ENCODE results near the gene ANAPC2. TPM values are rescaled to one million over a fixed set of nuclear protein-coding genes. Genes with fewer than 3 reads are reported as not detected.

ANAPC2 gene
- total RNA-seq, 1 experiment from 2014 or later: 16.8 TPM

- Histone ChIP-seq H3K27me3 (ENCODE audit: low read length) (no peaks in the 10 kb centered on the region), H3K9ac (ENCODE audit: low read length) (no peak overlapping the region), H3K4me1 (ENCODE audit: low read length) (no peaks in the 10 kb centered on the region), H2AFZ (ENCODE audit: low read length) (no peak overlapping the region), H3K36me3 (ENCODE audit: insufficient read depth, low read length) (no peaks in the 10 kb centered on the region), H3K4me2 (ENCODE audit: low read depth, low read length, poor library complexity, severe bottlenecking) (no peak overlapping the region), H4K20me1 (ENCODE audit: insufficient read depth, low read depth, low read length) (0 out of 2 replicates have a peak, but pooled peaks cover 2% of the 10 kb centered on the region), H3K4me3 (ENCODE audit: low read length) (no peak overlapping the region), H3K79me2 (ENCODE audit: low read length) (no peaks in the 10 kb centered on the region), H3K9me3 (ENCODE audit: low read length) (no peaks in the 10 kb centered on the region), H3K27ac (ENCODE audit: low read length) (no peak overlapping the region), H3K9me2 (replicated peaks; ENCODE audit: insufficient read depth, low read length) (no peaks in the 10 kb centered on the region)
- DNase-seq: no peak
These were observed 26.5 kb downstream of the ANAPC2 start for GRCh38 chr9:137161558-137162486.

GRCh38 chr9:137160716-137161557 lies 27.4 kb downstream of the ANAPC2 start:
- Histone ChIP-seq H3K79me2 (ENCODE audit: low read length) (no peaks in the 10 kb centered on the region), H2AFZ (ENCODE audit: low read length) (no peak overlapping the region), H3K9me2 (replicated peaks; ENCODE audit: insufficient read depth, low read length) (no peaks in the 10 kb centered on the region), H3K4me3 (ENCODE audit: low read length) (no peak overlapping the region), H3K4me1 (ENCODE audit: low read length) (no peaks in the 10 kb centered on the region), H3K4me2 (ENCODE audit: low read depth, low read length, poor library complexity, severe bottlenecking) (no peak overlapping the region), H3K36me3 (ENCODE audit: insufficient read depth, low read length) (no peaks in the 10 kb centered on the region), H3K27ac (ENCODE audit: low read length) (no peak overlapping the region), H4K20me1 (ENCODE audit: insufficient read depth, low read depth, low read length) (0 out of 2 replicates have a peak, but pooled peaks cover 2% of the 10 kb centered on the region), H3K27me3 (ENCODE audit: low read length) (no peaks in the 10 kb centered on the region), H3K9ac (ENCODE audit: low read length) (no peak overlapping the region), H3K9me3 (ENCODE audit: low read length) (no peaks in the 10 kb centered on the region)
- DNase-seq: no peak

GRCh38 chr9:137160054-137160425 lies 28.3 kb downstream of the ANAPC2 start:
- H3K79me2 ChIP-seq (ENCODE audit: low read length): no peaks in the 10 kb centered on the region
- no peak overlapping the region for H3K4me3 ChIP-seq (ENCODE audit: low read length)
- H3K36me3 ChIP-seq (ENCODE audit: insufficient read depth, low read length): no peaks in the 10 kb centered on the region
- H3K27ac ChIP-seq (ENCODE audit: low read length): no peak overlapping the region
- H3K27me3 ChIP-seq (ENCODE audit: low read length): no peaks in the 10 kb centered on the region
- no peak overlapping the region for H2AFZ ChIP-seq (ENCODE audit: low read length)
- no peak for DNase-seq
- H3K9me2 ChIP-seq (replicated peaks; ENCODE audit: insufficient read depth, low read length): no peaks in the 10 kb centered on the region
- 0 out of 2 replicates have a peak, but pooled peaks cover 2% of the 10 kb centered on the region for H4K20me1 ChIP-seq (ENCODE audit: insufficient read depth, low read depth, low read length)
- H3K4me1 ChIP-seq (ENCODE audit: low read length): no peaks in the 10 kb centered on the region
- H3K4me2 ChIP-seq (ENCODE audit: low read depth, low read length, poor library complexity, severe bottlenecking): no peak overlapping the region
- H3K9ac ChIP-seq (ENCODE audit: low read length): no peak overlapping the region
- no peaks in the 10 kb centered on the region for H3K9me3 ChIP-seq (ENCODE audit: low read length)

GRCh38 chr9:137159105-137160053 lies 29.0 kb downstream of the ANAPC2 start:
- no peak overlapping the region for H2AFZ ChIP-seq (ENCODE audit: low read length)
- H3K9ac ChIP-seq (ENCODE audit: low read length): no peak overlapping the region
- no peak overlapping the region for H3K4me2 ChIP-seq (ENCODE audit: low read depth, low read length, poor library complexity, severe bottlenecking)
- H3K4me1 ChIP-seq (ENCODE audit: low read length): no peaks in the 10 kb centered on the region
- H3K27me3 ChIP-seq (ENCODE audit: low read length): no peaks in the 10 kb centered on the region
- DNase-seq: no peak
- H4K20me1 ChIP-seq (ENCODE audit: insufficient read depth, low read depth, low read length): 0 out of 2 replicates have a peak, but pooled peaks cover 2% of the 10 kb centered on the region
- H3K79me2 ChIP-seq (ENCODE audit: low read length): no peaks in the 10 kb centered on the region
- no peaks in the 10 kb centered on the region for H3K36me3 ChIP-seq (ENCODE audit: insufficient read depth, low read length)
- H3K27ac ChIP-seq (ENCODE audit: low read length): no peak overlapping the region
- no peak overlapping the region for H3K4me3 ChIP-seq (ENCODE audit: low read length)
- H3K9me2 ChIP-seq (replicated peaks; ENCODE audit: insufficient read depth, low read length): no peaks in the 10 kb centered on the region
- H3K9me3 ChIP-seq (ENCODE audit: low read length): no peaks in the 10 kb centered on the region

- H3K36me3 ChIP-seq (ENCODE audit: insufficient read depth, low read length): no peaks in the 10 kb centered on the region
- H3K4me1 ChIP-seq (ENCODE audit: low read length): no peaks in the 10 kb centered on the region
- DNase-seq: no peak
- no peaks in the 10 kb centered on the region for H3K79me2 ChIP-seq (ENCODE audit: low read length)
- no peaks in the 10 kb centered on the region for H3K9me3 ChIP-seq (ENCODE audit: low read length)
- no peak overlapping the region for H3K9ac ChIP-seq (ENCODE audit: low read length)
- H3K27ac ChIP-seq (ENCODE audit: low read length): no peak overlapping the region
- H4K20me1 ChIP-seq (ENCODE audit: insufficient read depth, low read depth, low read length): 0 out of 2 replicates have a peak, but pooled peaks cover 2% of the 10 kb centered on the region
- no peak overlapping the region for H3K4me2 ChIP-seq (ENCODE audit: low read depth, low read length, poor library complexity, severe bottlenecking)
- no peak overlapping the region for H3K4me3 ChIP-seq (ENCODE audit: low read length)
- no peak overlapping the region for H2AFZ ChIP-seq (ENCODE audit: low read length)
- H3K9me2 ChIP-seq (replicated peaks; ENCODE audit: insufficient read depth, low read length): no peaks in the 10 kb centered on the region
- H3K27me3 ChIP-seq (ENCODE audit: low read length): no peaks in the 10 kb centered on the region
These were observed 29.7 kb downstream of the ANAPC2 start for GRCh38 chr9:137158625-137159024.

- H3K9me2 ChIP-seq (replicated peaks; ENCODE audit: insufficient read depth, low read length): no peaks in the 10 kb centered on the region
- H3K4me3 ChIP-seq (ENCODE audit: low read length): no peak overlapping the region
- DNase-seq: no peak
- H3K4me2 ChIP-seq (ENCODE audit: low read depth, low read length, poor library complexity, severe bottlenecking): no peak overlapping the region
- H2AFZ ChIP-seq (ENCODE audit: low read length): no peak overlapping the region
- no peak overlapping the region for H3K9ac ChIP-seq (ENCODE audit: low read length)
- no peaks in the 10 kb centered on the region for H3K4me1 ChIP-seq (ENCODE audit: low read length)
- 0 out of 2 replicates have a peak, but pooled peaks cover 2% of the 10 kb centered on the region for H4K20me1 ChIP-seq (ENCODE audit: insufficient read depth, low read depth, low read length)
- no peaks in the 10 kb centered on the region for H3K36me3 ChIP-seq (ENCODE audit: insufficient read depth, low read length)
- H3K9me3 ChIP-seq (ENCODE audit: low read length): no peaks in the 10 kb centered on the region
- H3K27ac ChIP-seq (ENCODE audit: low read length): no peak overlapping the region
- H3K27me3 ChIP-seq (ENCODE audit: low read length): no peaks in the 10 kb centered on the region
- no peaks in the 10 kb centered on the region for H3K79me2 ChIP-seq (ENCODE audit: low read length)
These were observed 30.5 kb downstream of the ANAPC2 start for GRCh38 chr9:137157618-137158415.

Measured in Karpas-422 (cell line).